GM20000 (cell line): ENCODE measurements around the gene COBLL1.

Source experiments
- DNase-seq: peaks from one replicate; pipeline ENCODE4 v3.0.0; 2012; ENCODE audit warnings: low spot score
- TF ChIP-seq, protein P1 (sequence below): IDR thresholded peaks from 2 replicates; pipeline ENCODE4 v1.5.1; 2012; ENCODE audit warnings: mild to moderate bottlenecking, control low read depth; ENCODE audit errors: extremely low read depth, missing control alignments

The COBLL1 gene

DNA sequence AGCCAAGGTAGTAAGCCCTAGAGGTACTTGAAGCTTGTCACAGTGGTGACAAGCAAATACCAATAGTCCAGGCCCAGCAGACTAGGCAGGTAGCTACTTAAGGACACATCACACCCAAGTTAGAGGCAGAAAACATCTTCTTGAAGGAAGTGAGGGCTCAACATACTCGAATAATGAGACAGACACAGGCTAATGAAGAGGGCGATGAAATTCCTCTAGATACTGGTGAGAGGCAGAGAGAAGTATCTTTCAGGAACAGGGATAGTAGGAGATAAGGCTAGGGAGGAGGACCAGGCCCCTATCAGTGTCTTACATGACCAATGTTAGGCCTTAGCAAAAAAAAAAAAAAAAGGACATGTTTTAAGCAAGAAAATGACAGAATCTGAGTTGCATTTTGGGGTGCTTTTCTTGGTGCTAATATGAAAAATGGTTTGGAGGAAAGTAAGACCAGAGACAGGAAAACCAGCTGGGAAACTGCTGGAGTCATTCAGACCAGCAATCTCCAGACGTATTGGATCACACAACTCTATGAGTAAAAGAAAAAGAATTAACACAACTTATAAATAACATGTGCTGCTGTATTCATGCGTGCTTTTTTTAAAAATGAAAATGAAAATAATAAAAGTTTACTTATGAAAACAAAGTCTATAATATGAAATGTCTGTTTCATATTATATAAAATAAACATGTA, 37.7 kb downstream of the COBLL1 start:
- DNase-seq, result no peak

DNA sequence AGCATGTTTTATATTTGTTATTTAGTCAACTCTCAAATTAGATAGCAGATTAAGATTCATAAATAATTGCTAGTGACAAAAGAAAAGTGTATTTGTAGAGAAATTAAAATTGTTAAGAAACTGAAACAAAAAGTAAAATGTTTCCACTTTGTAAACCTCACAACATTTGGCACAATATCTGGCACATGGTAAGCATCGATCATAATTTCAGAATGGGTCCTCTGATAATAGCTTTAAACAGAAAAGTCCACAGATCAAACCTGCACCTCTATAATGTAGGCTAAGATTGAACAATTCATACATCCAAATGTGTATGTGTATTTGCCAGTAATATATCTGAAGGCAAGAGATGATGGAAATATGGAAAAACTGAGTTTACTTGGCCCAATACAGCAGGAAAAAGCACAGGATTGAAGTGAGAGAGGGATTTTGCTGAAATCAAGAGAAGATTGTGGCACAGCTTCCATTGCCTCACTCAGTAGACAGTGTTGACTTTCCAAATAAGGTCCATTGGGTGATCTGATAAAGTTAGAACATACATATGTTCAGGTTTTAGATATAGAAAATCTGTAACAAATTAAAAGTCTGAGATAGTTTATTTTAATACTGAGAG, 39.4 kb downstream of the COBLL1 start:
- DNase-seq, result no peak
- TF ChIP-seq, protein P1, sequence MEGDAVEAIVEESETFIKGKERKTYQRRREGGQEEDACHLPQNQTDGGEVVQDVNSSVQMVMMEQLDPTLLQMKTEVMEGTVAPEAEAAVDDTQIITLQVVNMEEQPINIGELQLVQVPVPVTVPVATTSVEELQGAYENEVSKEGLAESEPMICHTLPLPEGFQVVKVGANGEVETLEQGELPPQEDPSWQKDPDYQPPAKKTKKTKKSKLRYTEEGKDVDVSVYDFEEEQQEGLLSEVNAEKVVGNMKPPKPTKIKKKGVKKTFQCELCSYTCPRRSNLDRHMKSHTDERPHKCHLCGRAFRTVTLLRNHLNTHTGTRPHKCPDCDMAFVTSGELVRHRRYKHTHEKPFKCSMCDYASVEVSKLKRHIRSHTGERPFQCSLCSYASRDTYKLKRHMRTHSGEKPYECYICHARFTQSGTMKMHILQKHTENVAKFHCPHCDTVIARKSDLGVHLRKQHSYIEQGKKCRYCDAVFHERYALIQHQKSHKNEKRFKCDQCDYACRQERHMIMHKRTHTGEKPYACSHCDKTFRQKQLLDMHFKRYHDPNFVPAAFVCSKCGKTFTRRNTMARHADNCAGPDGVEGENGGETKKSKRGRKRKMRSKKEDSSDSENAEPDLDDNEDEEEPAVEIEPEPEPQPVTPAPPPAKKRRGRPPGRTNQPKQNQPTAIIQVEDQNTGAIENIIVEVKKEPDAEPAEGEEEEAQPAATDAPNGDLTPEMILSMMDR, result no peak

More for the DNA sequence above, 37.7 kb downstream of the COBLL1 start:
- TF ChIP-seq, protein P1, result no peak

DNA sequence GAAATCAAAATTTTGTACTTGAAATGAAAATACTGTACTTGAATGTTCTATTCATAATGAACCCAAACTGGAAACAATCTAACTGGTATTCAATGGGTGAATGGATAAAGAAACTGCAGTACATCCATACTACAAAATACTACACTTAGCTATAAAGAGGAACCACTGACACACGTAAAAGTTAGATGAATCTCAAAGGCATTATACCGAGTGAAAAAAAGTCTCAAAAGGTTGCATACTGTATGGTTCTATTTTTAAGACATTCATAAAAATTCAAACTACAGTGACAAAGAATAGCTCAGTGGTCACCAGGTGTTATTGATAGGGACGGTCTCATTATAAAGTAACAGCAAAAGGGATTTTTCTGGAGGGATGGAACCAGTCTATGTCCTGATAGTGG, 41.1 kb downstream of the COBLL1 start:
- TF ChIP-seq, protein P1, result no peak
- no peak for DNase-seq

DNA sequence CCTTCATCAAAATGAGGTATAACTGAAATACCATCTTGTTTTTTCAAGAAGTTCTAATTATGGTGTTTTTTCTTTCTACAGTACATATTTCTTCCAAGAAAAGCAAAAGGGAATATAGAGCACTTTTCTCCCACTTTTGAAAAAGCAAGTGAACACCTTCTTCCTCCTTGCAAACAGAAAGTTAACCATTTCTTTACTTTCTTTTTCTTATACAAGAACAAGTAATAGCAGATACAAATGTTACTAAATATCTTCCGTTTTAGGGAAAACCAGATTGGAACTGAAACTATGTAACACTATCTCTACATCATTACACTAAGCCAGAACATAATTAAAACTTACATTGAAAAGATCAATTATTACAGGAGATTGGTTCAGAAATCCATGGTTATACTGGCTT, 44.0 kb downstream of the COBLL1 start:
- DNase-seq, result no peak
- TF ChIP-seq, protein P1, result no peak

DNA sequence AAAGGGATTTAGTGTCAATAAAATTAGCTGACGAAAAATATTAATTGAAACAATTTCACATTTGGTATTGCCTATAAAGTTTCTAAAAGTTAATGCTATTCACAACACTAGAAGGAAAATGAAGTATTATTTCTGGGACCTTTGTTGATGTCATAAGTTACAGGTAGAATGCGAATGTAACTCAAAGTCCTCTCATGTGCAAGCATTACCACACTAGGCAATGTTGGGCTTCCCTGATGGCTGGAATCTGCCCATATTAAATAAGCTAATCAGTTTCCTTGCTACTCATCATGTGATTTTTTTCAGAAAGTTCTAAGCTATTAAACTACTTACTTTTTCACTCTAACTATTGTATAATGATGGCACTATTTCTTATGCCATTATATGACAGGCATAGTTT, 44.6 kb downstream of the COBLL1 start:
- TF ChIP-seq, protein P1, result no peak
- DNase-seq, result no peak

DNA sequence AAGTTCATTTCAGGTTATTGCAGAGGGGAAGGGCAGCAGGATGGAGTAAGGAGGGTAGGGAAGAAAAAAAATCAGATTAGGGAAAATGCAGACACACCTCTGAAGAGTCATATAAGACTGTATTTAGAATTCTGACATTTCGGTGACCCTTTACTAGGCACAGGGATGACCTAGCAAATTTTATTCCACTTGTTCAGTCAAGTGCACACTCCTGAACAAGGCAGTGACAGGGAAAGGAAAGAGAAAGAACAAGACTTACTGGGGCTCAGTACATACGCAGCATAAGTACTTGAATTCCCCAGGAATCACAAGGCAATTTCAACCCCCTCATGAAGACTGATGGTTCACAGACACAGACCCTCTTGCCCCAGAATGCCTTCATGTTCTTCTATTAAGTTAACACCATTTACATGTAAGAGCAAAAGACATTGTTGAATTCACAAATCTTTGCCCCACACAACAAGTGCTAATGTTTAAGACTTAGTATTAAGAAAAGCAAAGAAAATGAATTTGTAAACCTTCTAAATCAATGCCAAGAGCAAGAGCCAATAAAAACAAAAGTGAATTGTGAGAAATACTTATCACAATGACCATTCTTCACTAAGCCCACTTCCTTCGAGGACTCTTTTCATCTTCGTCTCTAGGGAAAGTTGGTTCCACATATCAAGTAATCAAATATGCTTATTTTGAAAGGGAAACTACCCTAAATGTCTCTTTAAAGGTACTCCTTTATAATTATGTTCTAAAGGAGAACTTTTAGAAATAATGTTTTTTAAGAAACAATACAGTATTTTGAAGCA, 47.0 kb downstream of the COBLL1 start:
- no peak for DNase-seq
- TF ChIP-seq, protein P1, result no peak

DNA sequence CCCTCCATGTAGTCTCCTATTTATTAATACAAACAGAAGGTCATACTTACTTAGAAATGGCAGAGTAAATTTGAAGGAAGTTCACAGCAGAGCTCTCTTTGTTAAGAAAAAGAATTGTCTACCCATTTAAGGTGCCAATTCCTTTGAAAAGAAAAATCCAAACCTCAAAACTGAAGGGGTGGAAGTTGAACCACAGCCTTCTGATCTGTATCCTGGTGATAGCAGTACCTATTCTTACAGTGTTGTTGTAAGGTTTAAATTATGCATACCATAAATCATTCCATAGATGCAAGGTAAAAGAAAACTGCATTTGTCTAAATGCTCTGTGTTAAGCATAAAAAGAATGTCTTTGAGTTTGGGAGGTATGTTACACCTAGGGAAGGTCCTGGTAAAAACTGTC, 47.6 kb downstream of the COBLL1 start:
- TF ChIP-seq, protein P1, result no peak
- DNase-seq, result no peak
